Measurements from ENCODE around the gene DHCR7. TPM values are rescaled to one million over a fixed set of nuclear protein-coding genes. Genes with fewer than 3 reads are reported as not detected.

Gene DHCR7
- total and polyA plus RNA-seq, 2 donors (not counting 1 experiment from before 2014, with no cell fraction given), result 6.9 to 15.3 TPM

DNA sequence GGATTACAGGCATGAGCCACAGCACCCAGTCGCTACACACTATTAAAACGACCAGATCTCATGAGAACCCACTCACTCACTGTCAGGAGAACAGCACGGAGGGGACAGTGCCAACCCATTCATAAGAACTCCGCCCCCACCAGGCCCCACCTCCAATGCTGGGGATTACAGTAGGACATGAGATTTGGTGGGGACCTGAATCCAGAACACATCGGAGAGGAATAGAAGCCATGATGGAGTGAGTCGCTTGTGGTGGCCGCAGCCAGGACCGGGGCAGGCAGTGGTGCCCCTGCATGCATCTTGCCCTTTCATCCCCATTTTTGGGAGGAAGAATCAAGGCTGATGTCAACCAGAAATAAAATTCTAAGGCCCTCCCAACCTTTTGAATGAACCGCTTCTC is 13.5 kb upstream of the DHCR7 start:
- DNase-seq, result no peak
- H4K20me1 ChIP-seq (ENCODE audit: control insufficient read depth, insufficient read depth, low read length, poor library complexity, severe bottlenecking), result peaks cover 44% of the 10 kb centered on the region
- peaks cover 0 to 77% of the 10 kb centered on the region in 2 experiments for H3K36me3 ChIP-seq (replicated peaks in 1 of 2; ENCODE audit: control extremely low read depth in 1 of 2, control insufficient read depth in 1 of 2, extremely low read depth in 1 of 2, insufficient read depth in 2 of 2, low read length in 1 of 2)
- H3K9me3 Mint-ChIP-seq (ENCODE audit: insufficient read depth), result no peaks in the 10 kb centered on the region
- no peak overlapping the region for H3K27ac ChIP-seq (ENCODE audit: low read length in 2 of 2)
- no peak overlapping the region for H3K4me3 Mint-ChIP-seq
- H3K9ac ChIP-seq (ENCODE audit: low read length), result no peak overlapping the region
- no peak for ATAC-seq (ENCODE audit: low read depth)
- no peak overlapping the region for H3K4me3 ChIP-seq (ENCODE audit: control extremely low read depth in 1 of 5, extremely low read depth in 1 of 5, insufficient read depth in 1 of 5, low read depth in 2 of 5, low read length in 4 of 5)
- H3K4me2 ChIP-seq (replicated peaks; ENCODE audit: low read depth, low read length, poor library complexity, severe bottlenecking), result no peak overlapping the region
- H3K4me1 ChIP-seq (ENCODE audit: control insufficient read depth in 2 of 2, insufficient read depth in 2 of 2, low read length in 2 of 2), result no peaks in the 10 kb centered on the region
- TF ChIP-seq EZH2 (IDR thresholded peaks at IDR 0.05; ENCODE audit: borderline replicate concordance, insufficient read depth, low read depth, low read length, poor library complexity, severe bottlenecking), result no peak
- TF ChIP-seq, protein P1, sequence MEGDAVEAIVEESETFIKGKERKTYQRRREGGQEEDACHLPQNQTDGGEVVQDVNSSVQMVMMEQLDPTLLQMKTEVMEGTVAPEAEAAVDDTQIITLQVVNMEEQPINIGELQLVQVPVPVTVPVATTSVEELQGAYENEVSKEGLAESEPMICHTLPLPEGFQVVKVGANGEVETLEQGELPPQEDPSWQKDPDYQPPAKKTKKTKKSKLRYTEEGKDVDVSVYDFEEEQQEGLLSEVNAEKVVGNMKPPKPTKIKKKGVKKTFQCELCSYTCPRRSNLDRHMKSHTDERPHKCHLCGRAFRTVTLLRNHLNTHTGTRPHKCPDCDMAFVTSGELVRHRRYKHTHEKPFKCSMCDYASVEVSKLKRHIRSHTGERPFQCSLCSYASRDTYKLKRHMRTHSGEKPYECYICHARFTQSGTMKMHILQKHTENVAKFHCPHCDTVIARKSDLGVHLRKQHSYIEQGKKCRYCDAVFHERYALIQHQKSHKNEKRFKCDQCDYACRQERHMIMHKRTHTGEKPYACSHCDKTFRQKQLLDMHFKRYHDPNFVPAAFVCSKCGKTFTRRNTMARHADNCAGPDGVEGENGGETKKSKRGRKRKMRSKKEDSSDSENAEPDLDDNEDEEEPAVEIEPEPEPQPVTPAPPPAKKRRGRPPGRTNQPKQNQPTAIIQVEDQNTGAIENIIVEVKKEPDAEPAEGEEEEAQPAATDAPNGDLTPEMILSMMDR (IDR thresholded peaks at IDR 0.05), result no peak
- H2AFZ ChIP-seq (ENCODE audit: insufficient read depth, low read depth, low read length, poor library complexity, severe bottlenecking), result no peak overlapping the region
- peaks cover 5% of the 10 kb centered on the region for H3K4me1 Mint-ChIP-seq
- 100% methylated on average over 3 of the region's 9 CpGs for WGBS (ENCODE audit: insufficient coverage)
- no peaks in the 10 kb centered on the region for H3K27me3 ChIP-seq (replicated peaks in 1 of 4; ENCODE audit: control extremely low read depth in 1 of 4, control insufficient read depth in 3 of 4, insufficient read depth in 4 of 4, low read length in 3 of 4)
- peaks cover under 1% of the 10 kb centered on the region for H3K79me2 ChIP-seq (ENCODE audit: control insufficient read depth, insufficient read depth, low read length)
- H3K9me3 ChIP-seq (ENCODE audit: control extremely low read depth in 1 of 3, control insufficient read depth in 2 of 3, insufficient read depth in 1 of 3, low read length in 2 of 3), result peaks cover 0 to 3% (median 0%) of the 10 kb centered on the region in 3 donors
- intact Hi-C loops (cut with micrococcal nuclease), result no loop called here
- ChIA-PET POLR2A (no interaction called here), CTCF (no interaction called here)
- H3K27me3 Mint-ChIP-seq, result no peaks in the 10 kb centered on the region
- no peak overlapping the region for H3K27ac Mint-ChIP-seq

DNA sequence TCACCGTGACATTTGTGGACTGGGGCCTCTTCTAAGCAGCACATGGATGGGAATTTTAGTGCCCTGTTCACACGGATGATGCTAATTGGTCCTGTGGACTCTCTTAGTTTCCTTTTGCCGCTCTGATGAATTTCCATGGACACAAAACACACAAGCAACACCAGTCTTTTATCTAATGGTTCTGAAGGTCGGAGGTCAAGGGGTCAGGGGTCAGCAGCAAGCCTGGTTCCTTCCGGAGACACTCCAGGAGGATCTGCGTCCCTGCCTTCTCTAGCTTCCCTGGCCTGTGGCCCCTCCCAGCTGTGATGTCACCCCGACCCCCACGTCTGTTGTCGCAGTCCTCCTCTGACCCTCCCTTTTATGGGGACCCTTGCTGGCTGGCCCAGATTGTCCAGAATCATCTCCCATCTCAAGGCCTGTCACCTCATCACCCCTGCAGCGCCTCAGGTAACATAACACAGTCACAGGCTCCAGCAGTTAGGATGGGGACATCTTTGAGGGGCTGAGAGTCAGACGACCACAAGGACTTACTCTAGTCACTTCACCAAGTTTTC is 11.7 kb upstream of the DHCR7 start:
- Histone ChIP-seq H3K9me3 (ENCODE audit: control extremely low read depth in 1 of 3, control insufficient read depth in 2 of 3, insufficient read depth in 1 of 3, low read length in 2 of 3) (peaks cover 0 to 3% (median 0%) of the 10 kb centered on the region in 3 donors), H3K27me3 (replicated peaks in 1 of 4; ENCODE audit: control extremely low read depth in 1 of 4, control insufficient read depth in 3 of 4, insufficient read depth in 4 of 4, low read length in 3 of 4) (no peaks in the 10 kb centered on the region), H3K36me3 (replicated peaks in 1 of 2; ENCODE audit: control extremely low read depth in 1 of 2, control insufficient read depth in 1 of 2, extremely low read depth in 1 of 2, insufficient read depth in 2 of 2, low read length in 1 of 2) (peaks cover 0 to 82% of the 10 kb centered on the region in 2 experiments), H3K27ac (ENCODE audit: low read length in 2 of 2) (no peak overlapping the region), H3K4me3 (ENCODE audit: control extremely low read depth in 1 of 5, extremely low read depth in 1 of 5, insufficient read depth in 1 of 5, low read depth in 2 of 5, low read length in 4 of 5) (no peak overlapping the region), H3K9ac (ENCODE audit: low read length) (no peak overlapping the region), H3K79me2 (ENCODE audit: control insufficient read depth, insufficient read depth, low read length) (peaks cover 19% of the 10 kb centered on the region), H4K20me1 (ENCODE audit: control insufficient read depth, insufficient read depth, low read length, poor library complexity, severe bottlenecking) (peaks cover 63% of the 10 kb centered on the region), H3K4me2 (replicated peaks; ENCODE audit: low read depth, low read length, poor library complexity, severe bottlenecking) (no peak overlapping the region), H3K4me1 (ENCODE audit: control insufficient read depth in 2 of 2, insufficient read depth in 2 of 2, low read length in 2 of 2) (peaks cover 1 to 3% of the 10 kb centered on the region in 2 donors), H2AFZ (ENCODE audit: insufficient read depth, low read depth, low read length, poor library complexity, severe bottlenecking) (no peak overlapping the region)
- Mint-ChIP-seq H3K27me3 (no peaks in the 10 kb centered on the region), H3K27ac (no peak overlapping the region), H3K4me3 (no peak overlapping the region), H3K4me1 (peaks cover 12% of the 10 kb centered on the region), H3K9me3 (ENCODE audit: insufficient read depth) (no peaks in the 10 kb centered on the region)
- TF ChIP-seq, protein P1 (IDR thresholded peaks at IDR 0.05), result no peak
- no peak for TF ChIP-seq EZH2 (IDR thresholded peaks at IDR 0.05; ENCODE audit: borderline replicate concordance, insufficient read depth, low read depth, low read length, poor library complexity, severe bottlenecking)
- intact Hi-C loops (cut with micrococcal nuclease), result loop anchor here (10.0 kb wide), 1 partner anchor 325 kb away; no protein-coding TSS in a partner anchor
- ATAC-seq (ENCODE audit: low read depth), result no peak
- ChIA-PET CTCF (no interaction called here), POLR2A (no interaction called here)
- 84% methylated on average over 9 of the region's 11 CpGs for WGBS (ENCODE audit: insufficient coverage)
- no peak for DNase-seq
